ENCODE measurements around the gene LCE7A.

The LCE7A gene

DNA sequence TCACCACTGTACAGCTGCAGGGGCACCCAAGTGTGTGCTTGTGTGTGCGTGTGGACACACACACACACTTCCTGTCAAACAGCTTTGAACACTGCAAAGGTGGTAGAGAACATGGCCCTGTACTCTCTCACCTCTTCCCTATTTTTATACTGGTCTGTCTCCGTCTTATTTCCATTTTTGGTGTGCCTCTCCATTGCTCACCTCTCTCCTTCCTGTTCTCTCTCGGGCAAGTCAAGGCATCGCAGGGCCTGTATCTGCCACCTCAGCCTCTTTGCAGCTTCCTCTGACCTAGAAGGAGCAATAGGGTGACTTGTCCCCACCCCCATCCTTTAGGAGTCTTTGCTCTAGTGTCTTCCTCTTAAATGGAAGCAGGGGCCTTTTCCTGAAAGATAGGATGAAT is 20.5 kb downstream of the LCE7A start:
- no peak for ATAC-seq
- no peak for DNase-seq

DNA sequence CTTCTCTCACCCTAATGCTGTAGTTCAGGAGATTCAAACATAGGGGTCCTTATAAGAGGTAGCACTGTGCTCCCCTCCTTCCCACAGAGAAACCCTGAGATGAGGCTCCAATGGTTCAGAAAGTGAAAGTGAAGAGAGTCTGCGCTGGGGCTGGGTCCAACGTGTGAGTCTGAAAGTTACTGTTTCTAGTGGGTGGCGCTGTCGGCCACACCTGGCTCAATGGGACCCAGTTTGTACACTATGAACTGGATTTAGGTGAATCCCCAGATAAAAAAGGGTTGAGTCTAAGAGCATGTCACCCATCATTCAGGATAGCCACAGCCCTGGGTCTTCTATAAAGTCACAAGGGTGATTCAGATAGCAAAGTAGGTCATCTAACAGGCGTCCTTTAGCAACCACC is 21.1 kb downstream of the LCE7A start:
- ATAC-seq (no peak), DNase-seq (no peak)

- DNase-seq, result no peak
- ATAC-seq, result no peak
Observed at GRCh38 chr1:152884085-152884484, 24.3 kb downstream of the LCE7A start.

GRCh38 chr1:152884506-152884905 is 24.7 kb downstream of the LCE7A start:
- ATAC-seq (no peak), DNase-seq (no peak)

DNA sequence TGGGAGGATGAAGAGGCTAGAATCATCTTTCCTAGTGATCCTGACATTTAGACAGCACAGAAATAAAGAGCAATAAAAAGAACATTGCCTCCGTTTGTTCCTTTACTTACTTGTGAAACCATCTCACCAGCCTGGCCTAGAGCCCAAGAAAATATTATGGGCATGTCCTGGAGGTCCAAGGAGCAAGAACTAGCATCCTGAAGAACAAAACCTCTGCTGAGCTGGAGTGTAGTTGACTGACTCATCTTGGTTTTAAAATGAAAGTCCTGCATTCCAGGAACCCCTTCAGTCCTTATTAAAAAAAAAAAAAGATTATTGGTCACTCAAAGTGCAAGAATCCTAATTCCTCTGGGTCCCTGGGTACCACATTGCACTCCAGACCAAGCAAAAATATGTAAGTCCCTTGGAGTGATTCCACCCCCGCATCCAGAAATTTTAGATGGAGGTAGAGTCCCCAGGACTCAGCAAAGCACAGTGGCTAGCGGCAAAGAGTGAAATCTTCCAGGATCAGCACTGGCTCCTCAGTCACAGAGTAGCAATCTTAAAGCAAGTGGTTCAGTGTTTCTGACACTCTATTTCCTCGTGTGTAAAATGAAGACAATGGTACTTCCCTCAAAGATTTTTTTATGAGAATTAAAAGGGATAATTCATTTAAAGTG is 25.3 kb downstream of the LCE7A start:
- no peak for ATAC-seq
- DNase-seq, result no peak

- DNase-seq (no peak), ATAC-seq (no peak)
Observed at GRCh38 chr1:152886085-152886484, 26.3 kb downstream of the LCE7A start.

DNA sequence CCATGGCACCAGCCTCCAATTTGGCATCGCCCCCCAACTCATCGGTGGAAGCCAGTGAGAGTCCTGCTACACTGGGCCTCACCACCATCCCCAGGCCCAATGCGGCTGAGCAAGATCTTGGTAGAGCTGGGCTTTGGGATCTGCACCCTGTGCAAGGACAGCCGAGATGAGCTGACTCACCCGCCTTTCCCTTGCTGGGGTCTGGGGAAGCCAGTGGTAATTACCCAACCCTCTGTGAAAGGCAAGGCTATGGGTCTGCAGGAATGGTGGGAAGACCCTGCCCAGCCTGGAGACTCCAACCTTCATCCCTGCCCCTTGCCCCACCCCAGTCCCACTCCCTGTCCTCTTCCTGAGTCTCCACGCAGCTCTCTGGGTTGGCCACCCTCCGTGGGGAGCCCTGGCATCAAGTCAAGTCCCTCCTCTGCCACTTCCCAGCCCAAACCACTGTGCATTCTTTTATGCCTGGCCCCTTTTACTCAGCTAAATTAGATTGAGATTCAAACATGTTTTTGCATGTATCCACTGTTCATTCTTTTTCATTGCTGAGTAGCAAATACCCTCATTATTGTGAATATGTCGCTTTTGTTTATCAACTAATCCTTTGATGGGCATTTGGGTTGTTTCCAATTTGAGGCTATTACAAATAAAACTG is 27.1 kb downstream of the LCE7A start:
- no peak for DNase-seq

DNA sequence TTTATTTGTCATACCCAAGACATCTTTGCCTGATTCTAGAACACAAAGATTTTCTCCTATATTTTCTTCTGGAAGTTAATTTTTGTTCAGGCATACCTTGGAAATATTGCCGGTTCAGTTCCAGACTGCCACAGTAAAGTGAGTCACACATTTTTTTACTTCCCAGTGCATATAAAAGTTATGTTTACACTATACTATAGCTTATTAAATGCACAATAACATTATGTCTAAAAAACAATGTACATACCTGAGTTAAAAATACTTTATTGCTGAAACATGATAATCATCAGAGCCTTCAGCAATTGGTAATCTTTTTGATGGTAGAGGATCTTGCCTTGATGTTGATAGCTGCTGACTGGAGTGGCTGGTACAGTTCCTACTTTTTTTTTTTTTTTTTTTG is 28.3 kb downstream of the LCE7A start:
- ATAC-seq (no peak), DNase-seq (no peak)

More for the DNA sequence above, 27.1 kb downstream of the LCE7A start:
- peak; percentile 19 for ATAC-seq

GRCh38 chr1:152899027-152899426 is 39.2 kb downstream of the LCE7A start:
- ATAC-seq, result no peak

DNA sequence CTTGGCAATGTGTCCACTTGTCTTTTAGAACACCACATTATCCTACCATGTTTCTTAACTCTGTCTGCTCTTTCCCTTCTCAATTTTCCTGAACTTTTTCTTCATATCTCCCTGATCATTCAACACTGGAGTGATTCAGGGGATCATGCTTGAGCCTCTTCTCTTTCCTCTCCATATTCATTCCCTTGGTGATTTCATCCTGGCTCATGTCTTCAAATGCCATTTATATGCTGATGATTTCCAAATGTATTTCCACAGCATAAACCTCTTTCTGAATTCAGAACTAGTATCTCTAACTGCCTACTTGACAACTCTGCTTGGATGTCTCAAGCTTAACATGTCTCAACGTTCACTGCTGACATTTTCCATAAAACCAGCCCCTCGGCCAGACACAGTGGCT is 40.1 kb downstream of the LCE7A start:
- no peak for ATAC-seq
- DNase-seq, result no peak

More at GRCh38 chr1:152899027-152899426, 39.2 kb downstream of the LCE7A start:
- no peak for DNase-seq

DNA sequence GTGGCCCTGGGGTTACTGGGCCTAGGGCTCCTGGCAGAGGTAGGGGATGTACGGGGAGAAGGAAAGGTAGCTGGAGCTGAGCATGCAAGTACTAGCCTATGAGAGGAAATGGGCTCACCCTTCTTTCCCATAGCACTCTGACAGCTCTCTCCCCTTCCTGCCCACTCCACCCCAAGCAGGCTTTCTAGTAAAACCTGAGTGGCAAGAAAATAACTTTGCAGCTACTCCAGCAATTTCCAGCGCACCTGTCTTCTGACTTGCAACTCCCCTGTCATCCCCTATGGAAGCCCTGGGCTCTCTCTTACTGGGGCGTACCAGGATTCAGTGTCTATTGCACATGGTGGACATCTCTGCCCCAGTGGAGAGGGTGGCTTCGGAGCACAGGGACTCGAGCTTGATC is 41.8 kb downstream of the LCE7A start:
- no peak for ATAC-seq
- no peak for DNase-seq

DNA sequence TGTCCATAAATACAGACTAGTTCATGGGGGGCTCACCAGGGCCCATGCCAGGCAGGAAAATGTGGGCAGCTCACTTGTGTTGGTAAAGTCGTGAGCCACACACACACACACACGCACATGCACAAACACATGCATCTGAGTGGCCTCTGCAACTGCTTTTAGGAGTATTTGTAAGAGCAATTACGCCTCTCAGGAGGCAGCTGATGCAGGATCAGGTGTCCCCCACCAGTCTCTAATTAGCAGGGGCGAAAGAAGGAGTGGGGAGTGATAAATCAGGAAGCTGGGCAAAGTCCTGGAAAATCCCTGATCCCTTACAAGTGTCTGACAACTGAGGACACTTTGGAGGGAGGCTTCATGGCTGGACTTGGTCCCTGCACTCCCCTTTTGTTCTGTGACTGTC is 42.8 kb downstream of the LCE7A start:
- DNase-seq (no peak), ATAC-seq (no peak)

DNA sequence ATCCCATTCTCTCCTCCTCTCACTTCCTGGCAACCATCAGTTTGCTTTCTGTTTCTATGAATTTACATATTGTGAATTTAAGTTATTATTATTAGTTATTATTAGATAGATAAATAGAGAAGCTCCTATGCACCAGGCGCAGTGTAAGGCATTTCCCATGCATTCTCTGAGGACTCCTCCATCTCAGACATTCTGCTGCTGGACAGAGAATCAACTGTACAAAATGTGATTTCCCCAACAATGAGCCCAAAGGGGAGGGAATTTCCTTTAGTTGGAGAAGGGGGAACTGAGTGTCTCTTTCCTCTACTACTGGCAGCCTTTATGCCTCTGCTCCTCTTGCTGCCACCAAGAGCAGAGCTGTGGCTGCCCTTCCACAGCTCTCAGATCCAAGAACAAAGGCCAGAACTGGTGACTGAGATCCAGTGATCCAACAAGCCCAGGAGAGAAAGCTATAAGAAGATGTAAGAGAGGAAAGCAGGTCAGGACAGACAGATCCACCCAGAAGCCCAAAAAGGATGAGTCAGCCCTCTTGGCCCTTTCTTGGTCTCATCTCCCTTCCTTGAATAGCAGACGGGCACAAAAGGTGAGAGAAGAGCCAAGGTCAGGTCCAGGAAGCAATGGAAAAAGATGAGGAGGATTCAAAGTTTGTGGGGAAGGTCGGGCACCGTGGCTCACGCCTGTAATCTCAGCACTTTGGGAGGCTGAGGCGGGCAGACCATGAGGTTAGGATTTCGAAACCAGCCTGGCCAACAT is 45.1 kb downstream of the LCE7A start:
- ATAC-seq (no peak), DNase-seq (no peak)

DNA sequence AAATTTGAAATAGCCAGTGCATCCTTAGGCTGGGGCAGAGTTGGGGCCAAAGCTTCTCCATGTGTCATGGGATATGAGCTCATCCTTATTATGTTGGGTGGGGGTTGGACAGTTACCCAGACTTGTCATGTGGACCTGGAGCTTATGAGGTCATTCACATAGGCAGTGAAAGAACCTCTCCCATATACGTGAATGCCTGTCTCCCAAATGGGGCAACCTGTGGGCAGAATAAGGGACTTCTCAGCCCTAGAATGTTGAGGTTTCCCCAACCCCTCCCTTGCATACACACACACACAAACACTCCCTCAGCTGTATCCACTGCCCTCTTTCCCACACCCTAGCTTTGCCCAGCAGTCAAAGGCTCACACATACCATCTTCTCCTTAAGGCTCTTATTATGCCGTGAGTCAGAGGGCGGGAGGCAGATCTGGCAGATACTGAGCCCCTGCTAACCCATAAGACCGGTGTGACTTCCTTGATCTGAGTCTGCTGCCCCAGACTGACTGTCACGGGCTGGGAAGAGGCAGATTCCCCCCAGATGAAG is 46.3 kb downstream of the LCE7A start:
- DNase-seq, result no peak
- ATAC-seq, result peak; percentile 21

DNA sequence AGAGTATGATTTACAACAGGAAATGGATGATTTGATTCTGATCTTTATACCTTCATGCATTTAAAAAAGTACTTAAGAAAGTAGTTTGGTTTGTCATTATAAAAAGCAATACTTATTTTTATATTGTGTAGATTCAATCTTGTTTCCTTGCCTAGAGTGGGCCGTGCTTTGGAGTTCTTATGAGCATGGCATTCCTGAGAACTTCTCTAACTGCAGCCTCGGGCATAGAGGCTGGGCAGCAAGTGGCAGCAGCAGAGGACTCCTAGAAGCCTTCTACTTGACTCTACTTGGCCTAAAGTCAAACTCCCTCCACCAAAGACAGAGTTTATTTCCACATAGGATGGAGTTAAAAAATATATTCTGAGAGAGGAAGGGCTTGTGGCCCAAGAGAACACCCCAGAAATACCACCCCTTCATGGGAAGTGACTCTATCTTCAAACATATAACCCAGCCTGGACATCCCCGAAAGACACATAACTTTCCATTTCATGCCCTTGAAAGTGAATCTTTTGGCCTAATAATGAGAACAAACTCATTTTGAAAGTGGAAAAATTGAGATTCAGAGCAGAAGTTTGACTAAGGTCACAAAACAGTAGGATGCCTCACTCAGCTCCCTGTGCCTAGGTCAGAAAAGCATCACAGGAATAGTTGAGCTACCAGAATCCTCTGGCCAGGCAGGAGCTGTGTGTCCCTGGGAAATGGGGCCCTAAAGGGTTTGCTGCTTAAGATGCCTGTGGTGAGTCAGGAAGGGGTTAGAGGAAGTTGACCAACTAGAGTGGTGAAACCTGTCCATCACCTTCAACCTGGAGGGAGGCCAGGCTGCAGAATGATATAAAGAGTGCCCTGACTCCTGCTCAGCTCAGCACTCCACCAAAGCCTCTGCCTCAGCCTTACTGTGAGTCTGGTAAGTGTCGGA is 48.1 kb downstream of the LCE7A start, which contains the start of gene IVL:
Gene IVL, plus strand, starts transcription at position 861 of the 916 bp plus-strand sequence. CDS start 1,252 bp downstream, outside the sequence.
- ATAC-seq (peak; percentile 45), DNase-seq (no peak)

- no peak for DNase-seq
- ATAC-seq, result no peak
Observed at GRCh38 chr1:152909206-152909605, 49.4 kb downstream of the LCE7A start.

Measured in stimulated activated naive CD8-positive, alpha-beta T cell treated with anti-CD3 and anti-CD28 coated beads, Interleukin-15, Interleukin-2, amounts not matched to agents 100 U/mL and 50 U/mL, for 24 hours (primary cell).